GM12801 (cell line): Measurements from ENCODE around the gene TRAPPC3L.

ENCODE experiments used
- CTCF ChIP-seq: IDR thresholded peaks from one replicate; pipeline ENCODE4 v1.5.1; 2011; ENCODE audit warnings: control low read depth; ENCODE audit not compliant: insufficient read length; ENCODE audit errors: extremely low read depth

Gene TRAPPC3L

DNA sequence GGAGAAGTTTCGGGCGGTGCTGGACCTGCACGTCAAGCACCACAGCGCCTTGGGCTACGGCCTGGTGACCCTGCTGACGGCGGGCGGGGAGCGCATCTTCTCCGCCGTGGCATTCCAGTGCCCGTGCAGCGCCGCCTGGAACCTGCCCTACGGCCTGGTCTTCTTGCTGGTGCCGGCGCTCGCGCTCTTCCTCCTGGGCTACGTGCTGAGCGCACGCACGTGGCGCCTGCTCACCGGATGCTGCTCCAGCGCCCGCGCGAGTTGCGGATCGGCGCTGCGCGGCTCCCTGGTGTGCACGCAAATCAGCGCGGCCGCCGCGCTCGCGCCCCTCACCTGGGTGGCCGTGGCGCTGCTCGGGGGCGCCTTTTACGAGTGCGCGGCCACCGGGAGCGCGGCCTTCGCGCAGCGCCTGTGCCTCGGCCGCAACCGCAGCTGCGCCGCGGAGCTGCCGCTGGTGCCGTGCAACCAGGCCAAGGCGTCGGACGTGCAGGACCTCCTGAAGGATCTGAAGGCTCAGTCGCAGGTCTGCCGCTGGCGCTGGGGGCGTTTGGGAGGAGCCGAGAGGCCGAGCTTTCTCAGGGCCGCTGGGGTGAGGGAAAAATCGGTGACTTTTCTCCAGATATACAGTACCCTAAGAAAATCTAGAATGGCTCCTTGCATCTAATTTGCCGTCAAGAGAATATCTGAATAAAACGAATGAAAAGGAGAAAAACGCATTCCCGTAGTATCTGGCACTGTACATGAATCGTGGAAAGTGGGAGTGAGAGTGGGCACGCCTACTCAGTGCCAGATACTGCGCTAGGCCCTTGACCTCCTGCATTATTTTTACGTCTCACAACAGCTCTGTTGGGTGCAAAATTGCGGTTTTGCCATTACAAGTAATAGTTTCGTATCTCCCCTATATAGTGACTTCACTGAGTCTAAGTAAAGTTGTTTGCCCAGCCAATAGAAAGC lies 83.3 kb downstream of the TRAPPC3L start:
- no peak for TF ChIP-seq CTCF

- no peak for TF ChIP-seq CTCF
Observed at GRCh38 chr6:116461331-116461931, 84.1 kb downstream of the TRAPPC3L start, which contains the start of gene CALHM6. Gene CALHM6 (plus strand): TSS chr6:116461375. CDS start chr6:116461930, 555 bp downstream.

DNA sequence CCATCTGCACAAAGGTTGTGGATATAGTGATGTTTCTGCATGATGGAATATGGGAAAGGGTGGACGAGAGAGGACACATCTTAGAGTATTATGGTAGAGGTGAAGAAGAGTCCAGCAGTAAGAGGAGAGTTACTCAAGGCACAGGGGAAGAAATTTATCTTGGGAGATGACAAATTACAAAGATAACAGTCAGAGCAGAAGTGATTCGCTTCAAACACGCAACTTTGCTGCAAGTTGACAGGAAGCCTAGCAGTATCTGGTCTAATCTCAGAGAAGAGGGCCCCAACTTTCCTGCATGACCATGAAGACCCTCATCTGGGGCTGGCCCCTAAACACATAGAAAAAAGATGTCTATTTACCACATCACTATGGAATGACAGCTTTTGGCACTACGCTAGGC lies 85.6 kb downstream of the TRAPPC3L start:
- TF ChIP-seq CTCF, result no peak

GRCh38 chr6:116458264-116458663 lies 87.2 kb downstream of the TRAPPC3L start:
- TF ChIP-seq CTCF, result no peak

DNA sequence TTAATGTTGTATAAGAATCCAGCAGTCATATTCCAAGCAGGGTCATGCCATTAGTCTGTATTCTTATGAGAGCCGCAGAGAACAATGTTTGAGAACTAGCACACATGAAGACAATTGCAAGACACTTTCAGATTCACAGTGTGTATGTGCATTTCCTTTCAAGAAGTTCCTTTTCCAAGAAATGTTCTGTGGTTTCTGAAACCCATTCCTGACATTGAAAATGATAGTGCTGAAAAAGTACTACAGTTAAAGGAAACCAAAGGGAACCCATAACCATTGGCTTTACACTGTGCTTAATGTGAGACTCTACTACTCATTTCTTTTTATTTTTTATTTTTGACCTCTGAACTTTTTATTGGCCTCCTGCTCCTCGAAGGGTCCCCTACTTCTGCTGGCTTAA lies 88.6 kb downstream of the TRAPPC3L start:
- TF ChIP-seq CTCF, result no peak

DNA sequence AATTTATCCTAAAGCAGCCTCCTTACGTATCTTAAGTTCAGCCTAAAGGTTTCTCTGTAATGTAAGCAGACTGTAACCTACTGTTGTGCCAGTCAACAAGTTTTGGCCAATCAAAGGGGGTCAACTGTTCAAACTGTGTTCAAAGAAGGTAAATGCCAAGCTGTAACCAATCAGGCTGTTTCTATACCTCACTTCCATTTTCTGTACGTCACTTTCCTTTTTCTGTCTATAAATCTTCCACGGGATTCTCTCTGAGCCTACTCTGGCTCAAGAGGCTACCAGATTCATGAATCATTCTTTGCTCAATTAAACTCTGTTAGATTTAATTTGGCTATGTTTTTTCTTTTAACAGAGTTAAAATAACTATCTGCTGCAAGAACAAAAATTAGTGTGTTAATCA lies 89.4 kb downstream of the TRAPPC3L start:
- TF ChIP-seq CTCF, result no peak

GRCh38 chr6:116452531-116452930 lies 93.0 kb downstream of the TRAPPC3L start:
- TF ChIP-seq CTCF, result no peak
